Right lobe of liver (tissue), 4 donors: Measurements from ENCODE around the gene GPRASP1.

ENCODE experiments used
- CTCF ChIP-seq, 4 donors: fragments of 200-600 bp in 3 of 4; fragments of 450-650 bp in 1 of 4; IDR thresholded peaks; one replicate each; pipeline versions ENCODE4 v1.5.1 to v1.8.0; 2016 to 2022; ENCODE audit warnings: antibody characterized with exemption in 4 of 4, mild to moderate bottlenecking in 2 of 4
- POLR2A ChIP-seq: fragments of 450-650 bp; IDR thresholded peaks from one replicate; pipeline ENCODE4 v1.6.1; 2017; ENCODE audit warnings: antibody characterized with exemption, mild to moderate bottlenecking
- donor health status: DM: no; HTN: no; CAD: no.
- donor health status: DM: no; HTN: no; CAD: no.
- donor health status: DM: no; HTN: yes; CAD: no.

GRCh38 chrX:102694749-102695148 lies 43.5 kb downstream of the GPRASP1 start:
- TF ChIP-seq POLR2A (no peak), CTCF (IDR thresholded peaks at IDR 0.05) (no peak)
